Osteoblast (primary cell): Measurements from ENCODE around the gene ZXDC. TPM values are rescaled to one million over a fixed set of nuclear protein-coding genes. Genes with fewer than 3 reads are reported as not detected.

ENCODE experiments used
- DNase-seq: peaks from one replicate; pipeline ENCODE4 v3.0.0; 2011; ENCODE audit warnings: low spot score, mixed read lengths; ENCODE audit not compliant: insufficient read length; ENCODE audit errors: missing footprints
- H2AFZ ChIP-seq: 2 replicates; pipeline ENCODE4 v1.6.0; 2011; ENCODE audit warnings: mild to moderate bottlenecking, low read length
- H3K27ac ChIP-seq: 2 replicates; pipeline ENCODE4 v1.5.1; 2011; ENCODE audit warnings: mild to moderate bottlenecking, low read depth, low read length, moderate library complexity
- H3K27me3 ChIP-seq: 2 replicates; pipeline ENCODE4 v1.6.0; 2012; ENCODE audit warnings: mild to moderate bottlenecking, control low read depth, inconsistent platforms, low read length, moderate library complexity; ENCODE audit not compliant: insufficient read depth
- H3K36me3 ChIP-seq: 2 replicates; pipeline ENCODE4 v1.5.1; 2011; ENCODE audit warnings: mild to moderate bottlenecking, low read length, control low read depth, moderate library complexity; ENCODE audit not compliant: insufficient read depth
- H3K4me1 ChIP-seq: 2 replicates; pipeline ENCODE4 v1.5.1; 2011; ENCODE audit warnings: mild to moderate bottlenecking, low read length, control low read depth, moderate library complexity; ENCODE audit not compliant: insufficient read depth
- H3K4me2 ChIP-seq: 2 replicates; pipeline ENCODE4 v1.6.0; 2011; ENCODE audit warnings: mild to moderate bottlenecking, low read length; ENCODE audit not compliant: insufficient read depth
- H3K4me3 ChIP-seq: fragments of 200-600 bp; sonication (generic); 3 replicates; pipeline ENCODE4 v1.5.1; 2012; ENCODE audit warnings: mild to moderate bottlenecking, low read length, inconsistent platforms; ENCODE audit not compliant: insufficient read depth
- H3K79me2 ChIP-seq: 2 replicates; pipeline ENCODE4 v1.6.0; 2012; ENCODE audit warnings: mild to moderate bottlenecking, low read length, control low read depth, inconsistent platforms; ENCODE audit not compliant: insufficient read depth
- H3K9me3 ChIP-seq: 2 replicates; pipeline ENCODE4 v1.5.1; 2011; ENCODE audit warnings: low read depth, low read length, control low read depth
- H4K20me1 ChIP-seq: 2 replicates; pipeline ENCODE4 v1.6.0; 2012; ENCODE audit warnings: mild to moderate bottlenecking, low read length, control low read depth; ENCODE audit not compliant: insufficient read depth
- CTCF ChIP-seq: IDR thresholded peaks from 2 replicates; pipeline ENCODE4 v1.5.1; 2011; ENCODE audit warnings: mild to moderate bottlenecking, low read depth, low read length, moderate library complexity; ENCODE audit errors: extremely low read depth
- total RNA-seq: library from RNA; depleted of rRNA; stranded (reverse); fragments of >200 nt; gene quantifications from 2 replicates; pipeline ENCODE4 v1.2.3, GENCODE V29; 2012

The ZXDC gene
- total RNA-seq, 1 donor, result 27.1 TPM

GRCh38 chr3:126456766-126457388 lies 18.8 kb downstream of the ZXDC start:
- H3K36me3 ChIP-seq, result peaks cover 66% of the 10 kb centered on the region
- no peak overlapping the region for H2AFZ ChIP-seq
- TF ChIP-seq CTCF, result no peak
- peaks cover 40% of the 10 kb centered on the region for H3K79me2 ChIP-seq
- no peak overlapping the region for H3K4me3 ChIP-seq
- peaks cover 32% of the 10 kb centered on the region for H4K20me1 ChIP-seq
- H3K27me3 ChIP-seq, result no peaks in the 10 kb centered on the region
- H3K9me3 ChIP-seq, result no peaks in the 10 kb centered on the region
- H3K4me2 ChIP-seq, result no peak overlapping the region
- no peak for DNase-seq
- no peaks in the 10 kb centered on the region for H3K4me1 ChIP-seq
- H3K27ac ChIP-seq, result no peak overlapping the region

GRCh38 chr3:126456211-126456610 lies 19.5 kb downstream of the ZXDC start:
- H3K4me1 ChIP-seq, result no peaks in the 10 kb centered on the region
- no peak overlapping the region for H3K4me2 ChIP-seq
- no peak for DNase-seq
- no peak overlapping the region for H3K27ac ChIP-seq
- H3K9me3 ChIP-seq, result no peaks in the 10 kb centered on the region
- peaks cover 36% of the 10 kb centered on the region for H3K79me2 ChIP-seq
- TF ChIP-seq CTCF, result no peak
- peaks cover 65% of the 10 kb centered on the region for H3K36me3 ChIP-seq
- H3K4me3 ChIP-seq, result no peak overlapping the region
- no peak overlapping the region for H2AFZ ChIP-seq
- no peaks in the 10 kb centered on the region for H3K27me3 ChIP-seq
- peaks cover 27% of the 10 kb centered on the region for H4K20me1 ChIP-seq

GRCh38 chr3:126454437-126455198 lies 21.1 kb downstream of the ZXDC start:
- no peak overlapping the region for H3K27ac ChIP-seq
- H4K20me1 ChIP-seq, result peaks cover 25% of the 10 kb centered on the region
- H3K36me3 ChIP-seq, result peaks cover 60% of the 10 kb centered on the region
- H3K9me3 ChIP-seq, result no peaks in the 10 kb centered on the region
- no peak overlapping the region for H3K4me2 ChIP-seq
- TF ChIP-seq CTCF, result no peak
- H3K79me2 ChIP-seq, result peaks cover 27% of the 10 kb centered on the region
- DNase-seq, result no peak
- H3K27me3 ChIP-seq, result no peaks in the 10 kb centered on the region
- no peak overlapping the region for H3K4me3 ChIP-seq
- no peaks in the 10 kb centered on the region for H3K4me1 ChIP-seq
- H2AFZ ChIP-seq, result no peak overlapping the region

GRCh38 chr3:126454025-126454424 lies 21.7 kb downstream of the ZXDC start:
- Histone ChIP-seq H3K4me3 (no peak overlapping the region), H3K4me2 (no peak overlapping the region), H2AFZ (no peak overlapping the region), H3K9me3 (no peaks in the 10 kb centered on the region), H3K36me3 (peaks cover 54% of the 10 kb centered on the region), H3K27ac (no peak overlapping the region), H4K20me1 (peaks cover 19% of the 10 kb centered on the region), H3K79me2 (peaks cover 23% of the 10 kb centered on the region), H3K4me1 (no peaks in the 10 kb centered on the region), H3K27me3 (no peaks in the 10 kb centered on the region)
- TF ChIP-seq CTCF, result no peak
- no peak for DNase-seq
